D721Med (cell line): ENCODE data around the gene ATP2B1.

Source experiments
- DNase-seq: peaks from one replicate; pipeline ENCODE4 v3.0.0; 2011; ENCODE audit warnings: low spot score; ENCODE audit not compliant: insufficient read length
- FAIRE-seq: peaks from 2 replicates; lab custom pipeline; 2011; peaks lifted over from hg19 to GRCh38; lab: Jason Lieb, UNC
- CTCF ChIP-seq: IDR thresholded peaks from 2 replicates; pipeline ENCODE4 v1.5.1; 2012; ENCODE audit warnings: mild to moderate bottlenecking, control low read depth; ENCODE audit not compliant: insufficient read depth; ENCODE audit errors: missing control alignments

The ATP2B1 gene

GRCh38 chr12:89542912-89543592, 165.6 kb downstream of the ATP2B1 start:
- FAIRE-seq (no peak), DNase-seq (no peak)
- TF ChIP-seq CTCF = peak; percentile 93

GRCh38 chr12:89542236-89542635, 166.4 kb downstream of the ATP2B1 start:
- DNase-seq = no peak
- no peak for TF ChIP-seq CTCF
- FAIRE-seq = no peak

GRCh38 chr12:89540586-89540985, 168.1 kb downstream of the ATP2B1 start:
- no peak for TF ChIP-seq CTCF
- DNase-seq = no peak
- FAIRE-seq = peak; percentile 11

GRCh38 chr12:89539426-89540223, 169.0 kb downstream of the ATP2B1 start:
- peak; percentile 84 for FAIRE-seq
- DNase-seq = no peak
- TF ChIP-seq CTCF = no peak

- peak; percentile 46 for FAIRE-seq
- no peak for TF ChIP-seq CTCF
- no peak for DNase-seq
Observed at GRCh38 chr12:89538897-89539296, 169.7 kb downstream of the ATP2B1 start.
